Cardiac muscle cell (in vitro differentiated cells and primary cell): ENCODE results near the gene SUGP1. TPM values are rescaled to one million over a fixed set of nuclear protein-coding genes. Genes with fewer than 3 reads are reported as not detected.

Experiments used
- DNase-seq, 2 donors: peaks; one replicate each; pipeline versions ENCODE4 v3.0.0 to v3.0.0-alpha.2; 2010 to 2017; ENCODE audit warnings: low read depth in 1 of 2, low spot score in 1 of 2
- H3K27ac ChIP-seq: fragments of 200-600 bp; sonication (generic); 2 replicates; pipeline ENCODE4 v1.5.1; 2016
- H3K27me3 ChIP-seq: fragments of 200-600 bp; sonication (generic); 2 replicates; pipeline ENCODE4 v1.6.0; 2016; ENCODE audit warnings: control low read depth
- H3K36me3 ChIP-seq: fragments of 200-600 bp; sonication (generic); 2 replicates; pipeline ENCODE4 v1.5.1; 2016; ENCODE audit warnings: control low read depth
- H3K4me1 ChIP-seq: fragments of 200-600 bp; sonication (generic); 2 replicates; pipeline ENCODE4 v1.8.1; 2017; ENCODE audit warnings: low read depth, mild to moderate bottlenecking, mixed run types
- H3K4me3 ChIP-seq: fragments of 200-600 bp; sonication (generic); 2 replicates; pipeline ENCODE4 v1.5.1; 2016; ENCODE audit warnings: mild to moderate bottlenecking
- H3K9me3 ChIP-seq: fragments of 200-600 bp; sonication (generic); 2 replicates; pipeline ENCODE4 v1.5.1; 2017; ENCODE audit warnings: low read depth, mild to moderate bottlenecking, control low read depth
- CTCF ChIP-seq: IDR thresholded peaks from 2 replicates; pipeline ENCODE4 v1.5.1; 2012; ENCODE audit warnings: low read depth, mild to moderate bottlenecking, low read length
- polyA plus RNA-seq: library from polyadenylated mRNA; unstranded; fragments of >200 nt; fragmentation: Nextera tagmentation; extraction: Ambion mirVana; gene quantifications from 2 replicates; pipeline ENCODE4 v1.2.1, GENCODE V29; 2016
- total RNA-seq: library from RNA; depleted of rRNA; stranded (reverse); fragments of >200 nt; gene quantifications from 2 replicates; pipeline ENCODE4 v1.2.3, GENCODE V29; 2016

The SUGP1 gene
- total and polyA plus RNA-seq, 2 experiments from 2014 or later = 74.5 to 84.6 TPM

DNA sequence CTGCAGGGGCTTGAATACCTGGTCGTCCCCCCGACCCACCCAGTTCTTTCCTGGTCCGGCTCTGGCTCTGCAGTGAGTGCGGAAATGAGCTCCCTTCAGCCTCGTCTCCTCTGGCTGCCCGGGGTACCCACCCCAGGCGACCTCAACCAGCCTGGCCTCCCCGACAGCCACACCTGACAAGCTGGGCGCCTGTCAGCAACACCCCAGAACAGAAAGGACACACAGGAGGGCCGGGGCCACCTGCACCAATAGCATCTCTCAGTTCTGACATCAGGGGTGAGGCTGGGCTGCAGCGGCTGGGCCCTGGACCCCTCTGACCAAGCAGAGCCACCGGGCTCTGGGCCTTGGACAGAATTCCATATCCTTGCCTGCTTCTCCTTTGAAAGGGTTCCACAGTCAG is 19.7 kb downstream of the SUGP1 start:
- TF ChIP-seq CTCF = no peak
- DNase-seq = no peak
- no peak overlapping the region for H3K4me3 ChIP-seq
- peaks cover 22% of the 10 kb centered on the region for H3K36me3 ChIP-seq
- no peaks in the 10 kb centered on the region for H3K9me3 ChIP-seq
- no peak overlapping the region for H3K27ac ChIP-seq
- H3K27me3 ChIP-seq = no peaks in the 10 kb centered on the region
- H3K4me1 ChIP-seq = no peaks in the 10 kb centered on the region

DNA sequence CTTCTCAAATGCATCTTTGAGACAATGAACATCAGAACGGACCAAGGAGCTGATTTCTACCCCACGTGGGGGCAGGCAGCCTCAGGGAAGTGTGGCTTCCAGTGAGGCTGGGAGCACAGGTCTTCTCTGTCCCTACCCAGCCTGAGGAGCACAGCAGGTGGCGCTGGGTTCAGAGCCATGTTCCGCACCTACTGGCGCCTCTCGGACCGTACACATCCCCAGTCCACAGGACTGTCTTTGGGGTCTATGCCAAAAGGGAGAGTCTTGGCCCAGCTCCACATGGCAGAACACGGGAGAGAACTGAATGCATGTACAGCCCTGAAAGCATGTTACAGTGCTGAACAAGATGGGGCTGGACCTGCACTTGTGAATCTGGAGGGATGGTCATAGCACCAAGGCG is 22.6 kb downstream of the SUGP1 start:
- no peak for TF ChIP-seq CTCF
- no peak overlapping the region for H3K4me3 ChIP-seq
- no peaks in the 10 kb centered on the region for H3K27me3 ChIP-seq
- H3K36me3 ChIP-seq = peaks cover 32% of the 10 kb centered on the region
- H3K9me3 ChIP-seq = no peaks in the 10 kb centered on the region
- no peaks in the 10 kb centered on the region for H3K4me1 ChIP-seq
- DNase-seq = no peak
- H3K27ac ChIP-seq = no peak overlapping the region

- H3K36me3 ChIP-seq = peaks cover 27% of the 10 kb centered on the region
- H3K27me3 ChIP-seq = no peaks in the 10 kb centered on the region
- H3K4me3 ChIP-seq = no peak overlapping the region
- no peak overlapping the region for H3K27ac ChIP-seq
- H3K4me1 ChIP-seq = no peaks in the 10 kb centered on the region
- no peak for DNase-seq
- no peaks in the 10 kb centered on the region for H3K9me3 ChIP-seq
- TF ChIP-seq CTCF = no peak
Observed at GRCh38 chr19:19296953-19297689, 23.2 kb downstream of the SUGP1 start.

DNA sequence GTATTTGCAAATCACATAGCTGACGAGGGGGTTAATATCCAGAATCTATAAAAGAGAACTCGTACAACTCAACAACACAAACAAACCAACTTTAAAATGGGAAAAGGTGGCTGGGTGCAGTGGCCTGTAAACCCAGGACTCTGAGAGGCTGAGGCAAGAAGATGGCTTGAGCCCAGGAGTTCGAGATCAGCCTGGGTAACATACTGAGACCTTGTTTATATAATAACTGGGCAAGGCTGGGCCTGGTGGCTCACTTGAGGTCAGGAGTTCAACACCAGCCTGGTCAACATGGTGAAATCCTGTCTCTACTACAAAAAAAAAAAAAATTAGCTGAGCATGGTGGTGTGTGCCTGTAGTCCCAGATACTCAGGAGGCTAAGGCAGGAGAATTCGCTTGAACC is 25.4 kb downstream of the SUGP1 start:
- H3K9me3 ChIP-seq = no peaks in the 10 kb centered on the region
- TF ChIP-seq CTCF = no peak
- no peak overlapping the region for H3K4me3 ChIP-seq
- H3K27me3 ChIP-seq = no peaks in the 10 kb centered on the region
- DNase-seq = no peak
- peaks cover 19% of the 10 kb centered on the region for H3K36me3 ChIP-seq
- no peaks in the 10 kb centered on the region for H3K4me1 ChIP-seq
- no peak overlapping the region for H3K27ac ChIP-seq

DNA sequence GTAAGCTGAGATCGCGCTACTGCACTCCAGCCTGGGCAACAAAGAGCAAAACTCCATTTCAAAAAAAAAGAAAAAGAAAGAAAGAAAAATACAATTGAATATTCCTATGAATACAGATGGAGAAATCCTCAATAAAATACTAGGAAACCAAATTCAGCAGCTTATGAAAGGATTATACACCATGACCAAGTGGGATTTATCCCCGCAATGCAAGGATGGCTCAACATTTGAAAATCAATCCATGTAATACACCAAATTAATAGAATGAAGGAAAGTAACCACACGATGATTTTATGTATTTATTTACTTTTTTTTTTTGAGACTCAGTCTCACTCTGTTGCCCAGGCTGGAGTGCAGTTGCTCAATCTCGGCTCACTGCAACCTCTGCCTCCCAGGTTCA is 27.7 kb downstream of the SUGP1 start:
- H3K27ac ChIP-seq = no peak overlapping the region
- peaks cover 24% of the 10 kb centered on the region for H3K36me3 ChIP-seq
- no peaks in the 10 kb centered on the region for H3K27me3 ChIP-seq
- DNase-seq = no peak
- TF ChIP-seq CTCF = no peak
- H3K9me3 ChIP-seq = no peaks in the 10 kb centered on the region
- no peaks in the 10 kb centered on the region for H3K4me1 ChIP-seq
- H3K4me3 ChIP-seq = no peak overlapping the region
